ENCODE results near the gene NOMO2.
"Not testable (repeated sequence)": the region's sequence is repeated elsewhere in the genome, so short reads cannot be mapped to it uniquely, and the experiment has no call there.

DNA sequence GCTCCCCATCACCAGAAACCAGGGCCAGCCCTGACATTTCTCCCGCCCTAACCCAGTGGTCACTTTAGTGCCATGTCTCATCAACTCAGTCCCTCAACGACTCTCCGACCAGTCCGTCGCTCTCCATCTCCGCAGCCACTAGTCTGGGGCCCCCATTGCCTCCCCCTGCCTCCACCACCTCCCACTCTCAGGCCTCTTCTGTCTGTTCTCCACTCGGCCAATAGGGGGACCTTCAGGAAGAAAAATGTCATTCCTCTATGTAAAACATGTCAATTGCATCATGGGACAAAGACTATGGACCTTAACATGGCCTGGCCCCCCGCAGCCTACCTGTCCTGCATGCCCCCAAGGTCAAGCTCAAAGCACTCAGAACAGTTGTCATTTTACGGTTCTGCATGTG, 39.3 kb downstream of the NOMO2 start:
- TF ChIP-seq, protein P1, sequence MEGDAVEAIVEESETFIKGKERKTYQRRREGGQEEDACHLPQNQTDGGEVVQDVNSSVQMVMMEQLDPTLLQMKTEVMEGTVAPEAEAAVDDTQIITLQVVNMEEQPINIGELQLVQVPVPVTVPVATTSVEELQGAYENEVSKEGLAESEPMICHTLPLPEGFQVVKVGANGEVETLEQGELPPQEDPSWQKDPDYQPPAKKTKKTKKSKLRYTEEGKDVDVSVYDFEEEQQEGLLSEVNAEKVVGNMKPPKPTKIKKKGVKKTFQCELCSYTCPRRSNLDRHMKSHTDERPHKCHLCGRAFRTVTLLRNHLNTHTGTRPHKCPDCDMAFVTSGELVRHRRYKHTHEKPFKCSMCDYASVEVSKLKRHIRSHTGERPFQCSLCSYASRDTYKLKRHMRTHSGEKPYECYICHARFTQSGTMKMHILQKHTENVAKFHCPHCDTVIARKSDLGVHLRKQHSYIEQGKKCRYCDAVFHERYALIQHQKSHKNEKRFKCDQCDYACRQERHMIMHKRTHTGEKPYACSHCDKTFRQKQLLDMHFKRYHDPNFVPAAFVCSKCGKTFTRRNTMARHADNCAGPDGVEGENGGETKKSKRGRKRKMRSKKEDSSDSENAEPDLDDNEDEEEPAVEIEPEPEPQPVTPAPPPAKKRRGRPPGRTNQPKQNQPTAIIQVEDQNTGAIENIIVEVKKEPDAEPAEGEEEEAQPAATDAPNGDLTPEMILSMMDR (IDR thresholded peaks at IDR 0.05; ENCODE audit: insufficient read depth, low read length, poor library complexity, severe bottlenecking): not testable (repeated sequence)
- not testable (repeated sequence) for TF ChIP-seq EZH2phosphoT487 (conservative IDR thresholded peaks at IDR 0.05; ENCODE audit: low read length)
